ENCODE results near the gene RTL5.

GRCh38 chrX:72107841-72108595, 23.7 kb downstream of the RTL5 start:
- TF ChIP-seq EP300 (IDR thresholded peaks at IDR 0.05) (no peak), CTCF (IDR thresholded peaks at IDR 0.05) (no peak)
